Omental fat pad (tissue), 4 donors: ENCODE data around the gene MCM5. TPM values are rescaled to one million over a fixed set of nuclear protein-coding genes. Genes with fewer than 3 reads are reported as not detected.
A peak's percentile ranks its signal among the peaks of the same experiment; 100 is the strongest.

Source experiments
- ATAC-seq: fragments of 150-250 bp; one replicate; pipeline ENCODE4 v1.9.1; 2016; ENCODE audit warnings: mild to moderate bottlenecking, moderate library complexity; ENCODE audit not compliant: low FRiP score
- DNase-seq: peaks from one replicate; pipeline ENCODE4 v3.0.0-alpha.2; 2019; ENCODE audit warnings: low spot score
- CTCF ChIP-seq, 3 donors: fragments of 450-650 bp; IDR thresholded peaks; one replicate each; pipeline ENCODE4 v1.5.1; 2016 to 2017; ENCODE audit warnings: antibody characterized with exemption in 3 of 3, mild to moderate bottlenecking in 3 of 3, moderate library complexity in 2 of 3
- total RNA-seq, 4 donors: library from RNA; depleted of rRNA; stranded (reverse); fragments of >200 nt; gene quantifications; one replicate each; pipeline ENCODE4 v1.1.0, GENCODE V29; 2016

The MCM5 gene
- total RNA-seq, 4 donors from 2014 or later: 10.5 to 22.5 (median 13.9) TPM

GRCh38 chr22:35373781-35374180, 26.2 kb upstream of the MCM5 start:
- TF ChIP-seq CTCF (IDR thresholded peaks at IDR 0.05): no peak
- ATAC-seq (no peak), DNase-seq (no peak)

- no peak for DNase-seq
- TF ChIP-seq CTCF (IDR thresholded peaks at IDR 0.05): no peak
- ATAC-seq: no peak
These were observed 24.9 kb upstream of the MCM5 start for GRCh38 chr22:35375031-35375430.

GRCh38 chr22:35375526-35375925, 24.4 kb upstream of the MCM5 start:
- ATAC-seq (no peak), DNase-seq (no peak)
- TF ChIP-seq CTCF (IDR thresholded peaks at IDR 0.05): no peak

- ATAC-seq (peak; percentile 76), DNase-seq (peak; percentile 88)
- TF ChIP-seq CTCF (IDR thresholded peaks at IDR 0.05): no peak
These were observed 23.0 kb upstream of the MCM5 start for GRCh38 chr22:35376728-35377472.

GRCh38 chr22:35377735-35378134, 22.2 kb upstream of the MCM5 start:
- TF ChIP-seq CTCF (IDR thresholded peaks at IDR 0.05): no peak
- ATAC-seq (no peak), DNase-seq (no peak)

- ATAC-seq (no peak), DNase-seq (no peak)
- no peak for TF ChIP-seq CTCF (IDR thresholded peaks at IDR 0.05)
These were observed 21.3 kb upstream of the MCM5 start for GRCh38 chr22:35378621-35379020.
